Stimulated activated CD4-positive, alpha-beta T cell treated with anti-CD3 and anti-CD28 coated beads, Interleukin-15, amount 100 ng/mL, for 48 hours (primary cell): ENCODE results near the gene CENPH.
"Not testable (repeated sequence)": the region's sequence is repeated elsewhere in the genome, so short reads cannot be mapped to it uniquely, and the experiment has no call there.

Source experiments
- DNase-seq, 2 donors: peaks; one replicate each; pipeline ENCODE4 v3.0.0-alpha.2; 2020; ENCODE audit warnings: low read depth in 2 of 2

Gene CENPH

DNA sequence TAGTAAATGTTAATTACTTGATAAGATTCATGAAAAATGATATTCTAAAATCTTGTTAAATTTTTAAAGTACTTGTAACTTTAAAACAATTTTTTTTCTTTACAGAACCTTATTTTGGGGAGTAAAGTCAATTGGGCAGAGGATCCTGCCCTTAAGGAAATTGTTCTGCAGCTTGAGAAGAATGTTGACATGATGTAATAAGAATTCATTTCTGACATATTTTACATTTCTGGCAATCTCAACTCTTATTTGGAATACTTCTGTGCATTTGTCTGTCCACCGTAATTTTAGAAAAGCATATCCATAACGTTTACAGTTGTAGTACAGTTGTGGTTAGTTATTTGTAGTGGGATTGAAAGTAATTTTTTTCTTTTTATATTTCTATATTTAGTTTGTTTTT is 20.2 kb downstream of the CENPH start:
- DNase-seq: no peak

GRCh38 chr5:69211200-69211599 is 21.8 kb downstream of the CENPH start:
- no peak for DNase-seq

DNA sequence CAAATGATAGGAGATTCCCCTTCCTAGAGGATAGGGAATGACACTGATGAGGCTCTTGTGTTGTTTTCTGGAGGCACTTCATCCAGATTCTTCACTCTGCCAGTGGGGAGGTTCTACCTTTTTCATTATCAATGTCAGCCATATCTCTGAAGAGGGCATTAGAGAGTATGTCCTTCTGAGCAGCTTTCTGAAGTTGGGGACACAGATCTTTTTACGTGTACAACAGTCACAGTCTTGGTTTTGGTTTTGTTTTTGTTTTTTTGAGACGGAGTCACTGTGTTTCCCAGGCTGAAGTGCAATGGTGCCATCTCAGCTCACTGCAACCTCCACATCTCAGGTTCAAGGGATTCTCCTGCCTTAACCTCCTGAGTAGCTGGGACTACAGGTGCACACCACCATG is 22.6 kb downstream of the CENPH start:
- DNase-seq: no peak

DNA sequence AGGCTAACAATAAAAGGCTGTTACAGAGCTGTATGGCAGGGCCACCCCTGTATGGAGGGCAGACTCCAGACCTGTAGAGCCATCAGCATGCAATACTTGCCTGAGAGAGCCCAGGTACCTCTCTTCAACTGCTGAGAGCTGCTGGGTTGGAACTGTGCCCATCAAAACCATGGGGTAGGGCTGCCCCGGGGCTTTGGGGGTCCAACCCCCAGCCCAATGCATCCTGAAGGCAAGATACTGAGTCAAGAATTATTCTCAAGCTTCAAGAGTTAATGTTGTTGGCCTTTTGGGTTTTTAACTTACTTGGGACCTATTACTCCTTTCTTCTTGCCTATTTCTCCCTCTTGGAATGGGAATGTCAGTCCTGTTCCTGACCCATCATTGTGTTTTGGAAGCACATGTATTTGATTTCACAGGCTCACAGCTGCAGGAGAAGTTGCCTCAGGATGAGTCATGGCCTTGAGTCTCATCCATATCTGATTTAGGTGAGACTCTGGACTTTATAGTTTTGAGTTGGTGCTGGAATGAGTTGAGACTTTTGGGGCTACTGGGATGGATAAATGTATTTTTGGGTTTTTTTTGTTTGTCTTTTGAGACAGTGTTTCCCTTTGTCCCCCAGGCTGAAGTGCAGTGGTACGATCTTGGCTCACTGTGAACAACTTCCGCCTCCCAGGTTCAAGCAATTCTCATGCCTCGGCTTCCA is 24.3 kb downstream of the CENPH start:
- no peak for DNase-seq

DNA sequence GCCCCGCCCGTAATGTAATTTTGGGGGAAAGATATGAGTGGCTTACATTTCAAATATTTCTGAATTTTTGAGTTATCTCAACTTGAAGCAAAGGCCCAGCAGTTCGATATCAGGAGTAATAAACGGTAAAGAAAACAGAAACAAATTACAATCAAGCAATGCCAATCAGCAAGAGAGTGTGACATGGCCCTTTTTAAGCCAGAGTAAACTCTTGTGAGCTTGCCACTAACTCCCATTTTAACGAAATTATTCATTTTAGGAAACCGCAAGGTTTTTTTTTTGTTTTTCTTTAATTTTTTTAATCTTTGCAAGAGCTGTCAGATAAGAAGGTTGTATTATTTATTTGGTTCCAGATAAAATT is 27.7 kb downstream of the CENPH start:
- no peak for DNase-seq

- peak; percentile 82 to 92 for DNase-seq
These were observed 28.5 kb downstream of the CENPH start for GRCh38 chr5:69217548-69218526.

DNA sequence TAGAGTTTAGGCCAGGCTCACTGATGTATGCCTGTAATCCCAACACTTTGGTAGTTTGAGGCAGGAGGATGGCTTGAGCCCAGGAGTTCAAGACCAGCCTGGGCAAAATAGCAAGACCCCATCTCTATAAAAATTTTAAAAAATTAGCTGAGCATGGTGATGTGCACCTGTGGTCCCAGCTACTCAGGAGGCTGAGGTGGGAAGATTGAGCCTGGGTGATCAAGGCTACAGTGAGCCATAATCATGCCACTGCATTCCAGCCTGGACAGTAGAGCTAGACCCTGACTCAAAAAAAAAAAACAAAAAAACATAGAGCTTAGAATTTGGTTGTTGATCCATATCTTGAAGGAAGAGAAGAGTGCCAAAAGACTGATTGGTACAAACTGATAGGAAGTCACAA is 30.6 kb downstream of the CENPH start:
- no peak for DNase-seq

- DNase-seq: not testable (repeated sequence)
These were observed 31.0 kb downstream of the CENPH start for GRCh38 chr5:69220371-69220770.

GRCh38 chr5:69220833-69221232 is 31.4 kb downstream of the CENPH start:
- not testable (repeated sequence) for DNase-seq

DNA sequence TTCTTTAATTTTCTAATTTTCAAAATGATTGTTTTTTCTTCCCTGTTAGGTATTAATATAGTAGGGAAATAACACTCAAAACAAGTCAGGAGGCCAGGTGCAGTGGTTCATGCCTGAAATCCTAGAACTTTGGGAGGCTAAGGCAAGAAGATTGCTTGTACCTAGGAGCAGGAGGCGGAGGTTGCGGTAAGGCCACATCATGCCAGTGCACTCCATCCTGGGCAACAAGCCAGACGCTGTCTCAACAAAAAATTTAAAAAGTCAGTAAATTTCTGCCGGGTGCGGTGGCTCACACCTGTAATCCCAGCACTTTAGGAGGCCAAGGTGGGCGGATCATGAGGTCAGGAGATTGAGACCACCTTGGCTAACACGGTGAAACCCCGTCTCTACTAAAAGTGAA is 35.1 kb downstream of the CENPH start:
- no peak for DNase-seq

DNA sequence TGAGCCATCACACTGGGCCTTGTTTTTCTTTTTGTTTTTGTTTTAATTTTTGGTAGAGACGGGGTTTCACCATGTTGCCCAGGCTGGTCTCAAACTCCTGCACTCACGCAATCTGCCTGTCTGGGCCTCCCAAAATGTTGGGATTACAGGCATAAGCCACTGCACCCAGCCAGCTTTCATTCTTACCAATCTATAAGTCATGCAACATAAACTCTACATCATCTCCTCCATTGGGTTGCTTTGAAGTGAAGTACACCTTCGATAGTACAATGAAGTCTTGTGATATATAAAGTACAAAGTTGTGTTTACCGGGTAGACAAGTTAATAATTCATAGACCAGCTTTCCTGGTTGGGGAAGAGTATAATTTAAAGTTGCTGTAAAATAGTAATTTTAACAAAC is 36.5 kb downstream of the CENPH start:
- DNase-seq: no peak

GRCh38 chr5:69230181-69230580 is 40.8 kb downstream of the CENPH start:
- DNase-seq: no peak

DNA sequence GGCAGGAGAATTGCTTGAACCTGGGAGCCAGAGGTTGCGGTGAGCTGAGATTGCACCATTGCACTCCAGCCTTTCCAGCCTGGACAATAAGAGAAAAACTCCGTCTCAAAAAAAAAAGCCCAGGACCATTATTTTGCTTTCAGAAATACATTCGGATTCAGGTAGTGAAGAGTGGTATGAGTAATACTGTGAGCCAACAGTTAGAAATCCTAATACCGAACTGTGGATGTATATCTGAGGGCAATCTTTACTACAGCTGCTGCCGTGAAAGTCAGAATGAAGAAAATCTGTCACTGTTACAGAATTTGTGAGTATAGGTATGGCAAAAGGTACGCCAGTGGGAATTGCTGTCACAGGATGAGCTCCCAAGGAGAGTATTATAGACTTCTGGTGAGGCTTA is 41.9 kb downstream of the CENPH start:
- no peak for DNase-seq

- no peak for DNase-seq
These were observed 42.5 kb downstream of the CENPH start for GRCh38 chr5:69231851-69232250.

GRCh38 chr5:69234457-69235268 is 45.3 kb downstream of the CENPH start, which contains the start of gene CDK7:
TSS of gene CDK7 (plus strand) at chr5:69234886. CDS start at chr5:69234976, 90 bp downstream.
- DNase-seq: peak; percentile 83 to 93

DNA sequence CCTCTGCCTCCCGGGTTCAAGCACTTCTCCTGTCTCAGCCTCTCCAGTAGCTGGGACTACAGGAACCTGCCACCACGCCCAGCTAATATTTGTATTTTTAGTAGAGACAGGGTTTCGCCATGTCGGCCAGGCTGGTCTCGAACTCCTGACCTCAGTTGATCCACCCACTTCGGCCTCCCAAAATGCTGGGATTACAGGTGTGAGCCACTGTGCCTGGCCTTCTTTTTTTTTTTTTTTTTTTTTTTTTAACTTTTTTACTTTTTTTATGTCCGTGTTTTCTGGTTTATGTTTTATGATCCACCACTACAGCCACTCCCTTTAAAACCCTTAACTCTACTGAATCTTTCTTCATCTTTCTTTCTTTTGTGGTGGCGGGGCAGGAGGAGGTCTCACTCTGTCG is 47.4 kb downstream of the CENPH start:
- DNase-seq: not testable (repeated sequence)

DNA sequence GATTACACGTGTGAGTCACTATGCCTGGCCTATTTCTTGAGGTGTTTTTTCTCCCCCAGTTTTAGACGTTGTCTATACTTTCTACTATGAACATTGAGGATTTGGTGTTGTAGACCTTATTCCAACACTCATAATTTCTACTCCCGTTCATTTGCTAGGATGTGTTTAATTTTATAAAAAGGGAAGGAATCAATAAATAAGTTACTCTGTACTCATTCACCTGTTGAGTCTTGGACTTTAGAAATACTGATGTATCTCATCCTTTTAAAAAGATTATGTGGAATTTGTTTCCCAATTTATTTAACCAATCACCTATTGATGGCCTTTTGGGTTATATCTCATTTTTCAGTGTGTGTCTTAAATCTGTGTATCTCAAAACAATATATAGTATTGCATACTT is 48.5 kb downstream of the CENPH start:
- no peak for DNase-seq

DNA sequence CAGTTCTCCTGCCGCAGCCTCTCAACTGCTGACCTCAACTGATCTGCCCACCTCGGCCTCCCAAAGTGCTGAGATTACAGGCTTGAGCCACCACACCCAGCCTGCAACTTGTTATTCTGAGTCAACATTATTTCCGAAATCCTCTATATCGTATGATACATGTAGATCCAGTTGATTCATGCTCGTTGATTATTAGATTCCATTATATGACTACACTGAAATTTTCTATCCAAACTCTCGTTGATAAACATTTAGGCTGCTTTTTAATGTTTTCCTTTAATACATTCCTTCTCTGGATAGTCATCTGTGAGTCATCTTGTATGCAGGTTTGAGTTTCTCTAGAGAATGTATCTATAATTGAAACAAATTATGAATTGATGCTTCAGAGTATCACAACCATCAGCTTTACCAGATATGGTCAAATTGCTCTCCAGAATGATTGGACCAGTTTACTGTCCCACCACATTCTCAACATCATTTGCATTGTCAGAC is 49.4 kb downstream of the CENPH start:
- no peak for DNase-seq

DNA sequence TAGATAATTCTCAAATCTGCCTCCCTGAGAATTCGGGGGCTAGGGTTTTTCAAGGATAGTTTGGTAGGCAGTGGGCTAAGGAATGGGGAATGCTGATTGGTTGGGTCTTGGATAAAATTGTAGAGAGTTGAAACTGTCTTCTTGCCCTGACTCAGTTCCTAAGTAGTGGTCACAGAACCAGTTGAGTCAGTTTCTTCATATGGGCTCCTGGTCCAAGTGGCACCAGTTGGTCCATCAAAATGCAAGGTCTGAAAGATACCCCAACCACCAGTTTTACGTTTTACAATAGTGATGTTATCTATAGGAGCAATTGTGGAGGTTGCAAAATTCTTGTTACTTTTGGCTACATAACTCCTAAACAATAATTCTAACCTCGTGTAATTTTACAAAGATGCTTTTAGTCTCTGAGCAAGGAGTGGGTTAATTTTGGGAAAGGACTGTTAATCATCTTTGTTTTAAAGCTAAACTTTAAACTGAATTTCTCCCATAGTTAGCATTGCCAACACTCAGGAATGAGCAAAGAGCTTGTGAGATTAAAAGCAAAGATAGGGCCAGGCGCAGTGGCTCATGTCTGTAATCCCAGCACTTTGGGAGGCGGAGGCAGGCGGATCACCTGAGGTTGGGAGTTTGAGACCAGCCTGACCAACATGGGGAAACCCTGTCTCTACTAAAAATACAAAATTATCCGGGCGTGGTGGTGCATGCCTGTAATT is 53.0 kb downstream of the CENPH start:
- no peak for DNase-seq

- no peak for DNase-seq
These were observed 55.6 kb downstream of the CENPH start for GRCh38 chr5:69245031-69245430.

DNA sequence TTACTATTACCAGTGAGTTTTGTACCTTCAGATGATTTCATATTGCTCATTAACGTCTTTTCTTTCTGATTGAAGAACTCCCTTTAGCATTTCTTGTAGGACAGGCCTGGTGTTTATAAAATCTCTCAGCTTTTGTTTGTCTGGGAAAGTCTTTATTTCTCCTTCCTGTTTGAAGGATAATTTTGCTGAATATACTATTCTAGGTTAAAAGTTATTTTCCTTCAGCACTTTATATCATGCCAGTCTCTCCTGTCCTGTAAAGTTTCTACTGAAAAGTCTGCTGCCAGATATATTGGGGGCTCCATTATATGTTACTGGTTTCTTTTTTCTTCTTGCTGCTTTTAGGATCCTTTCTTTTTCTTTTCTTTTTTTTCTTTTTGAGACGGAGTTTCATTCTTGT is 58.6 kb downstream of the CENPH start:
- no peak for DNase-seq
